Stimulated activated CD4-positive, alpha-beta T cell treated with anti-CD3 and anti-CD28 coated beads, Interleukin-12 subunit alpha, Interleukin-12 subunit beta, amount 100 ng/mL, for 48 hours (primary cell): ENCODE measurements around the gene BEND6.
"Not testable (repeated sequence)": the region's sequence is repeated elsewhere in the genome, so short reads cannot be mapped to it uniquely, and the experiment has no call there.

Source experiments
- DNase-seq, 3 donors: peaks; one replicate each; pipeline ENCODE4 v3.0.0-alpha.2; 2020; ENCODE audit warnings: low read depth in 2 of 3, low spot score in 1 of 3

BEND6 gene

DNA sequence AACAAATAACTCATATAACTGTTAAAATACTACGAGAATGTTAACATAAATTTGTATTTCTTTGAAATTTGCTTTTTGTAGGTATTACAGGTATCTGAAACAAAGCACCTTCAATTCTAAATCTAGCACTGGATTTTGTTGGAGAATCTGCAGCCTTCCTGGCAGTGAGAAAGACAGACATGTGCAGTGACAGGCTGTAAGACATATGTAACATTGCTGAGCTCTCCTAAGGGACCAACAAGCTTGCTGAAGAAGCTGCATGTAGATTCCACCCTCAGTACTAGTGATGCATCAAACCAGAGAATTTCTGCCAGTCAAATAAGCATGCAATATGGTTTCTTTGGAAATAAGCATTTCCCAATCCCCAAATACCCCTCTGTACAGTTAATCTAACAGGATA, 71.1 kb downstream of the BEND6 start:
- no peak for DNase-seq

DNA sequence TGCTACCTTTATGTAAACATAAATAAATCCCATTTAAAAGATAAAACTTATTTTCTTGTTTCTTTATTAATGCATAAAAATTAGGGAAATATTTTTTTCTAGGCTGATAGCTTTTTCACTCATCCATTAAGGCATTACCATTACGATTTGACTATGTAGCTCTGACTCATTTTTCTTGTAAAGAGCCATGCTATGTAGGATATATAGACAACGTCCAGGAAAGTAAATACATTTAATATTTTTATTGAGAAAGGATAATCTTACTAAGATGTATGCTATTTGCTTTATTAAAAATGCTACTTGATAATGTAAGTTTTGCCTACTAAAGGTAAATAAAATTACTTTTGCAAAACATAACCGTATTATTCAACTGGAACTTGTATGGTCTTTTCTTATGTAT, 72.4 kb downstream of the BEND6 start:
- DNase-seq, result no peak

DNA sequence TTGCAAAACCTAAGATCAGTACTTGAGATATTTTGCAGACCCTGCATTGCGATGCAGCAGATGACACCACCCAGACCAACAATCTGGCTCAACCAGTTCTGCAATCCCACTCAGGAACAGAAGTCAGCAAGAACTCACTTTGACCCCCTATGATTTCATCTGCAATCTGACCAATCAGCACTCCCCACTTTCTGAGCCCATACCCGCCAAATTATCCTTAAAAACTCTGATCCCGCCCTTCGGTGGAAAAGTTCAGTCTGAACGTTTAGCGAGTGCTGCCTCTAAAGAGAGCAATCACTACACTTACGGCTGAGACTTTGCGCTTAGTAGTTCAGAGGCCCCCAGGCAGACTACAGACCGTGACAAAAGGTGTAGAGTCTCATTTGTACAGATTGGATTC, 74.3 kb downstream of the BEND6 start:
- no peak for DNase-seq

DNA sequence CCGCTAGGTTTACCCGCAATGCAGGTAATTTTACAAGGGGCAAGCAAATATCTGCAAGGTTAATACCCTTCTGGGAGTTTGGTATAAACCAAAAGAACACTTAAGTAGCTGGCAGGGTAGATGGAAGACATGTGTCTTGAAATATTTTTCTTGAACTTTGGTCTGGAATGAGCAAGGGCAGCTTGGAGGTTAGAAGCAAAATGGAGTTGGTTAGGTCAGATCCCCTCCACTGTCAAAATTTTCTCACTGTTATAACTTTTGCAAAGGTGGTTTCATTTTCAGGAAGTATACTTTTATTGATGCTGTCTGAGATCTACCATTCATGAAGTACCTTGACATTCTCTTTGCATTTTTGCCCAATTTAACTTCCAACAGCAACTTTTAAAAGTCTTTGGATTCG, 78.3 kb downstream of the BEND6 start:
- DNase-seq, result no peak

DNA sequence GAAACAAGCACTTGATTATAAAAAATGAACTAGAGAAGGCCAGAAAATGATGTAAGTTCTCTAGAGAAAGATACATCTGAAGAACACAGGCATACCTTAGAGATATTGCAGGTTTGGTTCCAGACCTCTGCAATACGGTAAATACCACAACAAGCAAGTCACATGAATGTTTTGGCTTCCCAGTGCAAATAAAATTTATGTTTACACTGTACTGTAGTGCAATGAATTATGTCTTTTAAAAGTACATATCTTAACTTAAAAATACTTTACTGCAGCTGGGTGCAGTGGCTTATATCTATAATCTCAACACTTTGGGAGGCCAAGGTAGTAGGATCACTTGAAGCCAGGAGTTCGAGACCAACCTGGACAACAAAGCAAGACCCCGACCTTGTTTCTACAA, 80.6 kb downstream of the BEND6 start:
- no peak for DNase-seq

DNA sequence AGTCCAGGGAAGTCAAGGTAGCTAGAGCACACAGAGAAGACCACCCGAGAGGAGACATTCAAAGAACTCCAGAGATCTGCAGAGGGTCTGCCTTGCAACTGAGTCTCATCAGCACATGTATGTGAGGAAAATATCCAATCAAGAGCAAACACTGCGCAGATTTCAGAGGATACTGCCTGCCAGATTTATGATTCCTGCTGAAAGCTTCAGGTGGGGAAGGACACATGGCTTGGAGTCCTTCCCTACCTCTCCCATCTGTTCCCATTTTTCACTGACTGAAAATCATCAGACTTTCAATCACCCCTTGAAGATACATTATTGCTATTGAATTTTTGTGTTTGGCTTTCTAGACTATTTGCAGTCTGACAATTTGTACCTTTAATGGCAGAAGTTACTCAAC, 84.0 kb downstream of the BEND6 start:
- DNase-seq, result no peak

DNA sequence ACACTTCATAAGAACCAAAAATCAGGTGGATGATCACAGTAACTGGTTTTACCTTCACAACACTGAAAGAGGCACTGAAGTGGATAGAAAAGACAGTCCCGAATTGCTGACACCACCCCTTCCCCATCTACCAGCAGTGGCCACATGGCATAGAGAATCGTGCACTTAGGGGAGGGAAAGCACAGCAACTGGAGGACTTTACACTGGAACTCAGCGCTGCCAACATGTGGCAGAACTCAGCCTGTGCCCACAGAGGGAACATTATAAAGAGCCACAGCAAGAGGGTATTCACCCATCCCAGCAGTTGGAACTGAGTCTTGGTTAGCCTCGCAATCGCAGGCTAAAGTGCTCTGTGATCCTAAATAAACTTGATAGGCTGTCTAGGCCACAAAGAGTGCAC, 85.1 kb downstream of the BEND6 start:
- no peak for DNase-seq

DNA sequence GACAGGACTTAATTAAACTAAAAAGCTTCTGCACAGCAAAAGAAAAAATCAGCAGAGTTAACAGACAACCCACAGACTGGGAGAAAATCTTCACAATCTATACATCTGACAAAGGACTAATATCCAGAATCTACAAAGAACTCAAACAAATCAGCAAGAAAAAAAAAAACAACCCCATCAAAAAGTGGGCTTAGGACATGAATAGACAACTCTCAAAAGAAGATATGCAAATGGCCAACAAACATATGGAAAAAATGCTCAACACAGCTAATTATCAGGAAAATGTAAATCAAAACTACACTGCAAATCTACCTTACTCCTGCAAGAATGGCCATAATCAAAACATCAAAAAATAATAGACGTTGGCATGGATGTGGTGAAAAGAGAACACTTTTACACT, 89.2 kb downstream of the BEND6 start:
- not testable (repeated sequence) for DNase-seq

DNA sequence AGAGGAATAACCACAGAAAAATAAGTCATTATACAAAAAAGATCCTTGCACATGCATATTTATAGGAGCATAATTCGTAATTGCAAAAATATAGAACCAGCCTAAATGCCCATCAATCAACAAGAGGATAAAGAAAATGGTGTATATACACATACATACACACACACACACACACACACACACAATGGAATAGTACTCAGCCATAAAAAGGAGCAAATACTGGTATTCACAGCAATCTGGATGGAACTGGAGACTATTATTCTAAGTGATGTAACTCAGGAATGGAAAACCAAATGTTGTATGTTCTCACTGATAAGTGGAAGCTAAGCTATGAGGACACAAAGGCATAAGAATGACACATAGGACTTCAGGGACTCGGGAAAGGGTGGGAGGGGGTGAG, 89.7 kb downstream of the BEND6 start:
- no peak for DNase-seq

DNA sequence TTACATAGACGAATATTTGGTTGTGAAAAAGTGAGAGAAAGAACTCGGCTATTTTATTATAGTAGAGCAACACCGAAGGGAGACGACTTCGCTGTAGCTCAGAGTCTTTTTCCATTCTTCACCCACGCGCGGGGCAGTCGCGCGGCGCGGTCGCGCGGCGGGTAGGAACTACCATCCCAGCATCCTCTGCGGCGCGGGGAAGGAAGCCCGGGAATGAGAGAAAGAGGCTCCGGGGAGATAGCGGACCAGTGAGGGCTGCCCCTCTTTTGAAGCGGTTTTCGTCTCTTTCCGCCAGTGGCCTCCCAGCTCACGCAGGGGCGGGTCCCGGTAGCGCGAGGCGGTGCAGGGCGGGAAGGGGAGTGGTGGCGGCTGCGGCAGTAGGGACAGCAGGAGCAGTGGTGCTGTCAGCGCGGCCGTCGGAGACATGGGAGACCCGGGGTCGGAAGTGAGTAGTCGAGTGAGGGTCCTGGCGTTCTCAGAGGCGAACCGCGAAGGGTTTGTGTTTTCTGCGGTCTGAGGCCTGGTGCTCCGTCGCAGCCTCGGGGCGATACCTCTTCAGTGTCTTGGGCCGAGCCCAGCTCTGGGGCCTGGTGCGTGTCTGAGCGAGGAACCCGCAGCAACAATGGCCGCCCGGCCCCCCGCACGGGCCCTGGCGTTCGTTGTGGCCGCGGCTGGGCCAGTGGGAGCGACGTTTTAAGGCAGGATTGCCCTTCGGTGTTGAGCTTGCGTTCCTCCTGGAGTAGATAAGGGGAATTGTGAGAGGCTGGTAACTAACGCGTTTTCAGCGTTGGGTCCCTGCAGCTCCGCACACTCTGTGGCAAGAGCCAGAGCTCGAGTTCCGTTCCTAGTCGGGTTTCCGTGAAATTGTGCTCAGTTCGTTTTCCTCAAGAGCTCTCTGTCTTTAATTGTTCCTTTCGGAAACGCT, 91.7 kb downstream of the BEND6 start, which contains the start of gene KIAA1586:
TSS of gene KIAA1586 (plus strand) at position 362 of the 925 bp plus-strand sequence. CDS start at position 425, 63 bp downstream.
- peak; percentile 70 to 80 (median 72) for DNase-seq

DNA sequence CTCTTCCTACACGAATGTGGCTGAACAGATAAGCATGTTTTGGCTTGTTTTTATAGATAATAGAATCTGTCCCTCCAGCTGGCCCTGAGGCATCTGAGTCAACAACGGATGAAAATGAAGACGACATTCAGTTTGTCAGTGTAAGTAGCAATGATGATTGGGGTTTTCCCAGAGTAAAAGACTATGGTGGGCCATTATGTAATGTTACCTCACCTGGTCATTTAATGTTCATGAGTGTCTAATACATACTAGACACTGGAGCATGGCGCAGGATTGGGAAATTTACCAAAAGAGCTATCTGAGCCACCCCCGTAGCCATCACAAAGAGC, 92.3 kb downstream of the BEND6 start:
- not testable (repeated sequence) for DNase-seq

DNA sequence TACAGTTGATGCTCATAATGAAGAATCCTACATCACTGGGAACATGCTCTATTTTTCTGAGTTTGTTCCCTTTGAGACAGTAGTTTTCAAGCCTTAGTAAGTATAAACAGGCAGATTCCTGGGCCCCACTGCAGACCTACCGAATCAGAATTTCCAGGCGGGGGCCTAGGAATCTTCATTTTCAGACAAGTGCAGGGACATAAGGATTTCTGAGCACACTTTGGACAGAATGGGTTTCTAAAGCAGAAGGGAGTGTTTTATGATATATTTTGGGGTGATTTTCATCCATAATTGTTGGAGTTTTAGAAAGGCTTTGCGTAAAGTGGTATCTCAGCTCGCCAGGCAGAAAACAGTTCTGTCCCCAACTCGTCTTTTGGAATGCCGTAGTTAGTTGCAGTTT, 93.0 kb downstream of the BEND6 start:
- not testable (repeated sequence) for DNase-seq

DNA sequence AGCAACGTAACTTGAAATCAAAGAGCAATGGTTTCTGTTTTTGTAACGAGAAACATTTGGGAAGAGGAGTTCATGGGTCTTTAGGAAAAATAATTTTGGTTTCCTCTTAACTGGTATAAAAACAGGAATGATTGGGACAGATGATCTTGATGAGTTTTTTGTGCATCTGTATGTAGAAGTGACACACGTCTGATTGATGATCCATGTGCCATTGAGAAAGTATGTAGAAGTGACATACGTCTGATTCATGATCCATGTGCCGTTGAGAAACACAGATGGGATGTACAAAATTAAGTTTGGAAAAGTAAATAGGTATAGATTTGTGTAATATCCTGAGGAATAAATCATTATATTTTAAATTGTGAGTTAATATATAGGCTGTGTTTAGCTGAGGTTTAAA, 93.7 kb downstream of the BEND6 start:
- DNase-seq, result no peak

DNA sequence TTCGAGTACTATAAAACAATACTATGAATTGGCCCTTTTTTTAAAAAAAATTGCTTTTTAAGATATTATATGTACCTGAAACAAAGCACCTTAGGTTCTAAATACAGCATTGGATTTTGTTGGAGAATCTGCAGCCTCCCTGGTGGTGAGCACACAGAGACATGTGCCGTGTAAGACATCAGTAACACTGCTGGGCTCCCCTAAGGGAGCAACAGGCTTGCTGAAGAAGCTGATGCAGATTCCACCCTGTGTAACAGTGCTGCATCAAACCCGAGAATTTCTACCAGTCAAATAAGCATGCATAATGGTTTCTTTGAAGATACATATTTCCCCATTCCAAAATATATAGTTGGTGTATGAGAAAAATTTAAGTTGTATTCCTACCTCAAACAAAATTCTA, 108.9 kb downstream of the BEND6 start:
- no peak for DNase-seq

DNA sequence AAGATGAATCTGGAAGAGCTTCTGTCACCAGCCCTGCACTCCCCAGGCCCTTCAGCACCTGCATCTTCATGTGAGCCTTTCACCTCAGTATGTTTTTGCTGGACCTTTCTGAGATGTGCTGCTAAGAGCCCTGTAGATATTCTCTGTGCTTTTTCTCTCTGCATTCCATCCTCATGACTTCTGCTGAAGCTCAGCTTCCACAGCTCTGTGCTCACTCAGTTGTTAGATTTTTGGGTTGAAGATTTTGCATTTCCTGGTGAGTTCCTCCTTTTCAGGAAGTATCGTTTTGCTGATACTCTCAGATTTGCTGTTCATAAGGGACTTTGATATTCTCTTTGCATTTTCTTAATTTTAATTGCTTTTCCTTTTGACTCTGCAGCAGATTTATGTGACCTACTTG, 109.9 kb downstream of the BEND6 start:
- DNase-seq, result no peak

DNA sequence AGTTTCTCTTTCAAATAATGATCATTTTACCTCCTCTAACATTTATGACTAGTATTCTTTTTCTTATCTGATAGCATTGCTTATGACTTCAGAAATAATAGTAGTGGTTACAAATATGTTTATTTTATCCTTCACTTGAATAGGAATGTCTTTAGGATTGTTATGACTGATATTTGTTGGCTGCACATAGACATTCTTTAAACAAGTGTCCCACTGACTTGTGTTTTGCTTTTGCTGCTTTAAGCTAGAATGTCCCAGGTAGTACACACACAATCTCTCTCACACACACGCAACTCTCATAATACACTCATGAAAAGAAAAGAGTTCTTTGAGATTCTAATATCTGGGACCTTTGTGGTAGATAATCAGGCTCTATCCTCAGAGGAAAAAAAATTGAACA, 113.2 kb downstream of the BEND6 start:
- DNase-seq, result no peak

DNA sequence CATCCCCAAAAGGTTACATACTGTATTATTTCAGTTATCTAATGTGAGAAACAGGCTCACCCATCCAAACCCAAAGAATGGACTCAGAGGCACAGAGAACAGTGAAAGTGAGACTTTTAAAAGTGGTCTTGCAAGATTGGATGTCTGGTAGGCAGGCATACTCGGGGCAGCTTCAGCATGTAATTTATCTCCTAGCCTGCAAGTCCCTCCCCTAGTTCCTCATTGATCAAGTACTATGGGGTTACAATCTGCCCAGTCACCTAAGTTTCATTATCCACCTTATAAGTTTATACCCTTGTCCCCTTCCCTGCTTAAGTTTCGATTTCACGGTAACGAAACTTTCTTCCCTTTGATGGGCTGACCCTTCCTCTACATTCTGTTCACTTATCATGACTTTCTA, 114.3 kb downstream of the BEND6 start:
- no peak for DNase-seq

DNA sequence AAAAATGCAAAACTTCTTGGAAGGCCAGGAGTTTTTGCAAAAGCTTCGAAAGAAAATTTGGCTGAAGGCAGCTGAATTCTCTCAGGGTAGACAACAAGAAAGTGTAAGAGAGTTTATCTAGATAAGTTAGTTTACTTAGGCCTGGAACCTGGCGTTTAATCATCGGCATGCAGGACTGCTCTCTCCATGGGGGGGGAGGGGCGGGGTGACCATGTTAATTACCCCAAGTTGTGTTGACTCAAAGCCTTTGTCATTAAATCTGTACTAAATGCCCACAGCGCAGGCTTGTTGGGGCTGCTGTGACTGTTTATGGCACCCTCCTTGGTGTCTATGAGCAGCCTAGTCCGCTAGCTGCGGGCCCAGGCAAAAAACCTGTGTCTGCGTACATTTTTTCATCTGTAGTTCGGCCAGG, 115.0 kb downstream of the BEND6 start:
- no peak for DNase-seq

DNA sequence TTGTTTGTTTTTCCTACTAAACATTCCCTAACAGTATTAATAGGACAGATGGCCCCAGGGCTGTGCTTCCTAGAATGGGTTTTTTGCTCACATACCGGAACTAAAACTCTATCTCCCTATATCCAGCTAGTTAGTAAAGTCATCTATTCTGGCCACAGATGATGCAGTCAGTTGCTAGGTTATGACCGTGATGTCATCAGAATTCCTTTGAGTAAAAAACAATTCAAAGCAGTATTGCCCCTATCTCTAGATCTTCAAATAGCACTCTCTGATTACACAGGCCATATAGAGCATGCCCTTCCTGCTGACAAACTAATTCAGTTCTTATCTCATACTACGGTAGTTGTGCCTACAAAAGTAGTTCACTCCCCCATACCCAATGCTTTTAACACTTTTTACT, 117.2 kb downstream of the BEND6 start:
- no peak for DNase-seq

DNA sequence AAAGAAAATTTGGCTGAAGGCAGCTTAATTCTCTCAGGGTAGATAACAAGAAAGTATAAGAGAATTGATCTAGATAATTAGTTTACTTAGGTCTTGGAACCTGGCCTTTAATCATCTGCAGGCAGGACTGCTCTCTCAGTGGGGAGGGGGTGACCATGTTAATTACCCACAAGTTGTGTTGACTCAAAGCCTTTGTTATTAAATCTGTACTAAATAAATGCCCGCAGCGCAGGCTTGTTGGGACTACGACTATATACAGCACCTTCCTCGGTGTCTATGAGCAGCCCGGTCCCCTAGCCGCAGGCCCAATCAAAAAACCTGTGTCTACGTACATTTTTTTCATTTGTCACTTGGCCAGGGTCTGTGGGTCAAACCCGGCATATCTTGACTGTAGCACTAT, 119.5 kb downstream of the BEND6 start:
- no peak for DNase-seq

DNA sequence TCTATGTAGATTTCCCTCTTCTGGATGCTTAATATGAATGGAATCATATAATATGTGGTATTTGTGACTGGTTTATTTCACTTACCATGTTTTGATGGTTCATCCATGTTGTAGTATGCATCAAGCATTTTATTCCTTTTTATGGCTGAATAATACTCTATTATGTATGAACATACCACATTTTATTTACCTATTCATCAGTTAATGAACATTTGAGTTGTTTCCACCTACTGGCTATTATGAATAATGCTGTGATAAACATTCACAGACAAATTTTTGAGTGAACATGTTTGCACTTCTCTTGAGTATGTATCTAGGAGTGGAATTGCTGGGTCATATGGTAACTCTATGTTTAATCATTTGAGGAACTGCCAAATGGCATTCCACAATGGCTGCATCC, 120.2 kb downstream of the BEND6 start:
- no peak for DNase-seq
